ENCODE measurements around the gene SLC35G1. TPM values are rescaled to one million over a fixed set of nuclear protein-coding genes. Genes with fewer than 3 reads are reported as not detected.
A peak's percentile ranks its signal among the peaks of the same experiment; 100 is the strongest.

Gene SLC35G1
- total RNA-seq, 1 experiment from 2014 or later: 5.1 TPM

DNA sequence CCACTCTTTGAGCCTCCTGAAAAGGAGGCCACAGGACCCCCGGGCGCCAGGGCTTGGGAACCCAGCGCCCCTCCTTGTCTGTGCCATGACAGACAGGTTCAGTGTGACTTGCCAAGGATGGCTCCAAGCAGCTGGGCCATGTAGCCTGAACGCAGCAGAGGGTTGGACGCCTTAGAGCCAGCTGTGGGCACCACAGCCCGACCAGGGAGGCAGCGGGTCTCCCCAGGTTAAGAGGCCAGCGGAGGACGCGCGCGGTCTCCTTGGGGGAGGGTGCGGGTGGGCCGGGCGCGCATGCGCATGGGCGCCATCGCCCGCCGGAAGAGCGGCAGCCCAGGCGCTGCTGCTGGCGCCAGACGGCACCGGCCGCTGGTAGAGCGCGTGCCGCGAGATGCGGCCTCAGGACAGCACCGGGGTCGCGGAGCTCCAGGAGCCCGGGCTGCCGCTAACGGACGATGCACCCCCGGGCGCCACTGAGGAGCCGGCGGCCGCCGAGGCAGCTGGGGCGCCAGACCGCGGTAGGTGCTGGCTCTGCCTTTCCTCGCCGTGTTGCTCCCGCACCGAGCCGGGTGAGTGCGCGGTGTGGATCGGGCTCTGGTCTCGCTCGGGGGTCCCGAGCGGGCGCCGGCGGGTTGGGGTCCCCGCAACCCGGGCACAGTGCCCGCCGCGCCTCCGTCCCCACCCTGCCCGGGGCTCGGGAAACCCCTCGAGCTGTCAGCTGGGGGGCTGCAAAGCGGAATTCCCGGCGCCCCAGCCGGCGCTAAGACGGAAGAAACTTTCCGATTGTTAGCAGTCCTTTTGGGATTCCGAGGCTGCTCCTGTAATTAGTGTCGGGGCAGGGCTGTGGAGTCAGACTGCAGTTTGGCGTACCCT, at the start of gene SLC35G1 (continued):
- TF ChIP-seq, protein P1, sequence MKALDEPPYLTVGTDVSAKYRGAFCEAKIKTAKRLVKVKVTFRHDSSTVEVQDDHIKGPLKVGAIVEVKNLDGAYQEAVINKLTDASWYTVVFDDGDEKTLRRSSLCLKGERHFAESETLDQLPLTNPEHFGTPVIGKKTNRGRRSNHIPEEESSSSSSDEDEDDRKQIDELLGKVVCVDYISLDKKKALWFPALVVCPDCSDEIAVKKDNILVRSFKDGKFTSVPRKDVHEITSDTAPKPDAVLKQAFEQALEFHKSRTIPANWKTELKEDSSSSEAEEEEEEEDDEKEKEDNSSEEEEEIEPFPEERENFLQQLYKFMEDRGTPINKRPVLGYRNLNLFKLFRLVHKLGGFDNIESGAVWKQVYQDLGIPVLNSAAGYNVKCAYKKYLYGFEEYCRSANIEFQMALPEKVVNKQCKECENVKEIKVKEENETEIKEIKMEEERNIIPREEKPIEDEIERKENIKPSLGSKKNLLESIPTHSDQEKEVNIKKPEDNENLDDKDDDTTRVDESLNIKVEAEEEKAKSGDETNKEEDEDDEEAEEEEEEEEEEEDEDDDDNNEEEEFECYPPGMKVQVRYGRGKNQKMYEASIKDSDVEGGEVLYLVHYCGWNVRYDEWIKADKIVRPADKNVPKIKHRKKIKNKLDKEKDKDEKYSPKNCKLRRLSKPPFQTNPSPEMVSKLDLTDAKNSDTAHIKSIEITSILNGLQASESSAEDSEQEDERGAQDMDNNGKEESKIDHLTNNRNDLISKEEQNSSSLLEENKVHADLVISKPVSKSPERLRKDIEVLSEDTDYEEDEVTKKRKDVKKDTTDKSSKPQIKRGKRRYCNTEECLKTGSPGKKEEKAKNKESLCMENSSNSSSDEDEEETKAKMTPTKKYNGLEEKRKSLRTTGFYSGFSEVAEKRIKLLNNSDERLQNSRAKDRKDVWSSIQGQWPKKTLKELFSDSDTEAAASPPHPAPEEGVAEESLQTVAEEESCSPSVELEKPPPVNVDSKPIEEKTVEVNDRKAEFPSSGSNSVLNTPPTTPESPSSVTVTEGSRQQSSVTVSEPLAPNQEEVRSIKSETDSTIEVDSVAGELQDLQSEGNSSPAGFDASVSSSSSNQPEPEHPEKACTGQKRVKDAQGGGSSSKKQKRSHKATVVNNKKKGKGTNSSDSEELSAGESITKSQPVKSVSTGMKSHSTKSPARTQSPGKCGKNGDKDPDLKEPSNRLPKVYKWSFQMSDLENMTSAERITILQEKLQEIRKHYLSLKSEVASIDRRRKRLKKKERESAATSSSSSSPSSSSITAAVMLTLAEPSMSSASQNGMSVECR (CRISPR knock-in tag; IDR thresholded peaks at IDR 0.05; ENCODE audit: borderline replicate concordance): no peak
- peak; percentile 82; the same call in 1 of the 2 replicates for TF ChIP-seq GTF2I (CRISPR knock-in tag; conservative IDR thresholded peaks at IDR 0.05)
- no peak for TF ChIP-seq IRF2 (CRISPR knock-in tag; IDR thresholded peaks at IDR 0.05; ENCODE audit: borderline replicate concordance, low read depth)
- TF ChIP-seq ZNF671 (CRISPR knock-in tag; IDR thresholded peaks at IDR 0.05): no peak
- TF ChIP-seq, protein P2, sequence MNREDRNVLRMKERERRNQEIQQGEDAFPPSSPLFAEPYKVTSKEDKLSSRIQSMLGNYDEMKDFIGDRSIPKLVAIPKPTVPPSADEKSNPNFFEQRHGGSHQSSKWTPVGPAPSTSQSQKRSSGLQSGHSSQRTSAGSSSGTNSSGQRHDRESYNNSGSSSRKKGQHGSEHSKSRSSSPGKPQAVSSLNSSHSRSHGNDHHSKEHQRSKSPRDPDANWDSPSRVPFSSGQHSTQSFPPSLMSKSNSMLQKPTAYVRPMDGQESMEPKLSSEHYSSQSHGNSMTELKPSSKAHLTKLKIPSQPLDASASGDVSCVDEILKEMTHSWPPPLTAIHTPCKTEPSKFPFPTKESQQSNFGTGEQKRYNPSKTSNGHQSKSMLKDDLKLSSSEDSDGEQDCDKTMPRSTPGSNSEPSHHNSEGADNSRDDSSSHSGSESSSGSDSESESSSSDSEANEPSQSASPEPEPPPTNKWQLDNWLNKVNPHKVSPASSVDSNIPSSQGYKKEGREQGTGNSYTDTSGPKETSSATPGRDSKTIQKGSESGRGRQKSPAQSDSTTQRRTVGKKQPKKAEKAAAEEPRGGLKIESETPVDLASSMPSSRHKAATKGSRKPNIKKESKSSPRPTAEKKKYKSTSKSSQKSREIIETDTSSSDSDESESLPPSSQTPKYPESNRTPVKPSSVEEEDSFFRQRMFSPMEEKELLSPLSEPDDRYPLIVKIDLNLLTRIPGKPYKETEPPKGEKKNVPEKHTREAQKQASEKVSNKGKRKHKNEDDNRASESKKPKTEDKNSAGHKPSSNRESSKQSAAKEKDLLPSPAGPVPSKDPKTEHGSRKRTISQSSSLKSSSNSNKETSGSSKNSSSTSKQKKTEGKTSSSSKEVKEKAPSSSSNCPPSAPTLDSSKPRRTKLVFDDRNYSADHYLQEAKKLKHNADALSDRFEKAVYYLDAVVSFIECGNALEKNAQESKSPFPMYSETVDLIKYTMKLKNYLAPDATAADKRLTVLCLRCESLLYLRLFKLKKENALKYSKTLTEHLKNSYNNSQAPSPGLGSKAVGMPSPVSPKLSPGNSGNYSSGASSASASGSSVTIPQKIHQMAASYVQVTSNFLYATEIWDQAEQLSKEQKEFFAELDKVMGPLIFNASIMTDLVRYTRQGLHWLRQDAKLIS (CRISPR knock-in tag; IDR thresholded peaks at IDR 0.05; ENCODE audit: borderline replicate concordance): no peak
- TF ChIP-seq, protein P3, sequence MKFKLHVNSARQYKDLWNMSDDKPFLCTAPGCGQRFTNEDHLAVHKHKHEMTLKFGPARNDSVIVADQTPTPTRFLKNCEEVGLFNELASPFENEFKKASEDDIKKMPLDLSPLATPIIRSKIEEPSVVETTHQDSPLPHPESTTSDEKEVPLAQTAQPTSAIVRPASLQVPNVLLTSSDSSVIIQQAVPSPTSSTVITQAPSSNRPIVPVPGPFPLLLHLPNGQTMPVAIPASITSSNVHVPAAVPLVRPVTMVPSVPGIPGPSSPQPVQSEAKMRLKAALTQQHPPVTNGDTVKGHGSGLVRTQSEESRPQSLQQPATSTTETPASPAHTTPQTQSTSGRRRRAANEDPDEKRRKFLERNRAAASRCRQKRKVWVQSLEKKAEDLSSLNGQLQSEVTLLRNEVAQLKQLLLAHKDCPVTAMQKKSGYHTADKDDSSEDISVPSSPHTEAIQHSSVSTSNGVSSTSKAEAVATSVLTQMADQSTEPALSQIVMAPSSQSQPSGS (CRISPR knock-in tag; IDR thresholded peaks at IDR 0.05; ENCODE audit: borderline replicate concordance, low read depth): no peak
- TF ChIP-seq JUN (CRISPR knock-in tag; IDR thresholded peaks at IDR 0.05): no peak
- TF ChIP-seq MXD4 (CRISPR knock-in tag; IDR thresholded peaks at IDR 0.05; ENCODE audit: borderline replicate concordance): no peak
- TF ChIP-seq FOXK1 (CRISPR knock-in tag; IDR thresholded peaks at IDR 0.05): peak; percentile 61; the same call in 1 of the 2 replicates
- no peak for TF ChIP-seq ATF1 (CRISPR knock-in tag; IDR thresholded peaks at IDR 0.05)
- no peak for TF ChIP-seq ELF4 (CRISPR knock-in tag; IDR thresholded peaks at IDR 0.05; ENCODE audit: low read depth)
- TF ChIP-seq, protein P4, sequence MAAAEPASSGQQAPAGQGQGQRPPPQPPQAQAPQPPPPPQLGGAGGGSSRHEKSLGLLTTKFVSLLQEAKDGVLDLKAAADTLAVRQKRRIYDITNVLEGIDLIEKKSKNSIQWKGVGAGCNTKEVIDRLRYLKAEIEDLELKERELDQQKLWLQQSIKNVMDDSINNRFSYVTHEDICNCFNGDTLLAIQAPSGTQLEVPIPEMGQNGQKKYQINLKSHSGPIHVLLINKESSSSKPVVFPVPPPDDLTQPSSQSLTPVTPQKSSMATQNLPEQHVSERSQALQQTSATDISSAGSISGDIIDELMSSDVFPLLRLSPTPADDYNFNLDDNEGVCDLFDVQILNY (CRISPR knock-in tag; IDR thresholded peaks at IDR 0.05): peak; percentile 93
- no peak for TF ChIP-seq NR3C1 (CRISPR knock-in tag; conservative IDR thresholded peaks at IDR 0.05; ENCODE audit: low read depth)
- TF ChIP-seq, protein P5, sequence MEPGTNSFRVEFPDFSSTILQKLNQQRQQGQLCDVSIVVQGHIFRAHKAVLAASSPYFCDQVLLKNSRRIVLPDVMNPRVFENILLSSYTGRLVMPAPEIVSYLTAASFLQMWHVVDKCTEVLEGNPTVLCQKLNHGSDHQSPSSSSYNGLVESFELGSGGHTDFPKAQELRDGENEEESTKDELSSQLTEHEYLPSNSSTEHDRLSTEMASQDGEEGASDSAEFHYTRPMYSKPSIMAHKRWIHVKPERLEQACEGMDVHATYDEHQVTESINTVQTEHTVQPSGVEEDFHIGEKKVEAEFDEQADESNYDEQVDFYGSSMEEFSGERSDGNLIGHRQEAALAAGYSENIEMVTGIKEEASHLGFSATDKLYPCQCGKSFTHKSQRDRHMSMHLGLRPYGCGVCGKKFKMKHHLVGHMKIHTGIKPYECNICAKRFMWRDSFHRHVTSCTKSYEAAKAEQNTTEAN (CRISPR knock-in tag; IDR thresholded peaks at IDR 0.05): 0 out of 2 replicates have a peak, but pooled peaks have one; percentile 36
- no peak for TF ChIP-seq OVOL2 (CRISPR knock-in tag; IDR thresholded peaks at IDR 0.05; ENCODE audit: borderline replicate concordance)

Measured in WTC11 (cell line).